H1 (cell line): ENCODE measurements around the gene FBXW10B. TPM values are rescaled to one million over a fixed set of nuclear protein-coding genes. Genes with fewer than 3 reads are reported as not detected.

Experiments
- GTF2F1 ChIP-seq: IDR thresholded peaks from 2 replicates; pipeline ENCODE4 v1.6.1; 2012; ENCODE audit warnings: low read depth, low read length, improper control_type of control experiment, borderline replicate concordance
- JUN ChIP-seq: IDR thresholded peaks from 2 replicates; pipeline ENCODE4 v1.6.1; 2011; ENCODE audit warnings: low read depth, mild to moderate bottlenecking, improper control_type of control experiment, low read length
- USF2 ChIP-seq: IDR thresholded peaks from 2 replicates; pipeline ENCODE4 v1.6.1; 2011; ENCODE audit warnings: low read length, improper control_type of control experiment
- polyA plus RNA-seq, 7 experiments: library from polyadenylated mRNA; depleted of rRNA in 3 of 7; stranded (reverse) in 5 of 7; unstranded in 2 of 7; fragments of >200 nt in 5 of 7; fragments of 200-250 nt in 2 of 7; gene quantifications; 1 replicate in 5 of 7; 2 replicates in 1 of 7; 4 replicates in 1 of 7; pipeline versions ENCODE4 v1.2.1 to v1.2.3, GENCODE V29; 2011 to 2013; ENCODE audit warnings: missing spikeins in 2 of 7, mixed read lengths in 2 of 7
- total RNA-seq: library from RNA; stranded (reverse); fragmentation: NEBNext Ultra II Directional; extraction: Animal tissue kit (Norgen Biotek cat#: 25700); gene quantifications from 2 replicates; pipeline ENCODE4 v1.2.1, GENCODE V29; 2021

The FBXW10B gene
- total and polyA plus RNA-seq, 2 of the 8 experiments (the other 6 are each of a cell fraction or from before 2014, with no cell fraction given): 0.14 TPM; not detected in 1

GRCh38 chr17:15657868-15658267 lies 38.4 kb upstream of the FBXW10B start (continued):
- no peak for TF ChIP-seq USF2
- TF ChIP-seq JUN: no peak
- TF ChIP-seq GTF2F1: no peak
